ENCODE data around the gene MUCL3.

GRCh38 chr6:30979690-30980089 lies 38.9 kb downstream of the MUCL3 start:
- TF ChIP-seq POLR2A (IDR thresholded peaks at IDR 0.05): no peak
- TF ChIP-seq CTCF (IDR thresholded peaks at IDR 0.05): no peak

All from uterus (tissue), 2 donors.